ENCODE data around the gene CASP10.
"Not testable (repeated sequence)": the region's sequence is repeated elsewhere in the genome, so short reads cannot be mapped to it uniquely, and the experiment has no call there.

CASP10 gene

DNA sequence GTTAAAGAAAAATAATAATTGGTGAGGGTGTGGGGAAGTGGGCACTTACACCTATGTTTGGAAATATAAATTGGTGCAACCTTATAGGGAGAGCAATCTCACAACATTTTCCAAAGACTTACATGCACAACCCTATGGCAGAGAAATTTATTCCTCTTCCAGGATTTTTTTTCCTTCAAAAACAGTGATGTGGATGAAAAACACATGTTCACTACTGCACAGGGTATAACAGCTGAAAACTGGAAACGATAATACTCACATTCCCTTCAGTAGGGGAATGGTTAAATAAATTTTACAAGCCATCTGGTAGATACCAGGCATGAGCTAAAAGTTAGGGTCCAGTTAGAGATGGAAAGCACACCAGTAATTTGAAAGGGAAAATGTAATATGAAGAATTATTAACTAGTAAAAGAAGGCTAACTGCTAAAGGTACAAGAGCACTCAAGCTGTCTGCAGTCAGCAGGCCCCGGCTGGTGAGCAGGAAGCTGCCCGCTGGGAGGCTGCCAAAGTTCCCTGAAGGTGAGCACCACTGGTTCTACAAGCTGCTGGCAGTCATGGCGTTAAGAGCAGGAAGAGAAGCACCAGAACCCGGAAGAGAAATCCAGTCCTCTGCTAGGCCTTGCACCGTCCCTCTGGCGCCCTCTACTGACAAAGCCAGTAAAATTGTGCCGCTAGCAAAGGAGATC lies 49.0 kb downstream of the CASP10 start:
- in situ Hi-C loops (cut with MboI; ENCODE audit: low sequenced_read_pairs) = no loop called here

DNA sequence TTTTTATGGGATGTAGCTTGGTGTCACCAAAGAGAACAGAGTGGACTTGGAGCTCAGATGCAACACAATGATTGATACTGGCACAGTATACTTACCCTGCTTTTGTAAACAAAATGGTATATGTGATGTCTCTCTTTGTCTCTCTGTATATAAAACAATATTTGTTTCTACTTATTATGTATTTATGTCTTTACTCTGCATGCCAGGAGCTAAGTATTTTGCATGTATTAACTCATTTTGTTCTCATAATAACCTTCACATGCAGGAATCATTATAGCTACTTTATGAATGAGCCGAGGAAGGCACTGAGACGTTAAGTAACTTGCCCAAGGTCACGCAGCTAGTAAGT lies 49.5 kb downstream of the CASP10 start:
- in situ Hi-C loops (cut with MboI; ENCODE audit: low sequenced_read_pairs) = no loop called here

DNA sequence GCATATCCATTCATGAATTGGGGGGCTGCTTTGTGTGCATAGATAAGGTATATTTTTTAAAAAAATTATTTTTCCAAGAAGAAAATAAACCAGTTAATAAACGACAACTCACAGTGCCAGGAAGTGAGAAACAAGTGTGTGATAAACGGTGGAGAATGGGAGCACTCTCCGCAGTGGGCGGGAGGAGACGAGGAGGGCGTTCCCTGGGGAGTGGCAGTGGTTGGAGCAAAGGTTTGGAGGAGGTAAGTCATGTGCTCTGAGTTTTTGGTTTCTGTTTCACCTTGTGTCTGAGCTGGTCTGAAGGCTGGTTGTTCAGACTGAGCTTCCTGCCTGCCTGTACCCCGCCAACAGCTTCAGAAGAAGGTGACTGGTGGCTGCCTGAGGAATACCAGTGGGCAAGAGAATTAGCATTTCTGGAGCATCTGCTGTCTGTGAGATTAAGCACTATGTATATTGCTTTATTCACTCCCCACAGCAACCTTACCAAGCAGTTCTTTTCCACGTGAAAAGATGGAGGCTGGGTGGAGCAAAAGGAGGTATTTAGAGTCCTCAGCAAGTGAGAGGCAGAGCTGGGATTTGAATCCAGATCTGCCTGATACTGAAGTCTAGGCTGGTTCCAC lies 50.4 kb downstream of the CASP10 start:
- in situ Hi-C loops (cut with MboI; ENCODE audit: low sequenced_read_pairs) = no loop called here

DNA sequence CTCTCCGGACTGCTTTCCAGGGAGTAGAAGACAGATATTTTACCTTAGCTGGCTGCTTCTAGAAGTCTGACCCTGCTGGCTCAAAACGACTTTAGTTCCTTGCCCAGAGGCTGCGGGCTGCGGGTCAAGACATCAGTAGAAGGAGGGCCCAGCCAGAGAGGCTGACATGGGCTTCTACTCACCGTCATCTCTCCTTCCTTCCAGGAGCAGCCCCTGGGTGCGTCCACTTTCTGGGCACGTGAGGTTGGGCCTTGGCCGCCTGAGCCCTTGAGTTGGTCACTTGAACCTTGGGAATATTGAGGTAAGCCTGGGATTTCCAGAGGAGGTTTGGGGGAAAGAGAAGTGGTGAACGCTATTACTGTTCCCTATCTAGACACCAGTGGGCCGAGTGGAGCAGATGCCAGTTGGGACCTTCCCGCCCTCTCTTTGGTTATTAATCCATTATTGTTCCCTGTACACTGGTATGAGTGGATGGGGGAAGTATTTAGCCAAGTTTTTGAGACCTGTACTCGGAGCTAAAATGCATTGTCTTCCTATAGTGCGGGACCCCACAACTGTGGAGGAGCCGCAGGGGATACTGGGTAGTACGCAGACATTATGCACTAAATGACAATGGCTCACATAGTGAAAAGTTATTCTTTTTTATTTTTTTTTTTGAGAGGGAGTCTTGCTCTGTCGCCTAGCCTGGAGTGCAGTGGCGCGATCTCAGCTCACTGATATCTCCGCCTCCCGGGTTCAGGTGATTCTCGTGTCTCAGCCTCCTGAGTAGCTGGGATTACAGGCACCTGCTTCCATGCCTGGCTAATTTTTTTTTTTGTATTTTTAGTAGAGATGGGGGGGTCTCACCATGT lies 51.1 kb downstream of the CASP10 start:
- in situ Hi-C loops (cut with MboI; ENCODE audit: low sequenced_read_pairs) = no loop called here

DNA sequence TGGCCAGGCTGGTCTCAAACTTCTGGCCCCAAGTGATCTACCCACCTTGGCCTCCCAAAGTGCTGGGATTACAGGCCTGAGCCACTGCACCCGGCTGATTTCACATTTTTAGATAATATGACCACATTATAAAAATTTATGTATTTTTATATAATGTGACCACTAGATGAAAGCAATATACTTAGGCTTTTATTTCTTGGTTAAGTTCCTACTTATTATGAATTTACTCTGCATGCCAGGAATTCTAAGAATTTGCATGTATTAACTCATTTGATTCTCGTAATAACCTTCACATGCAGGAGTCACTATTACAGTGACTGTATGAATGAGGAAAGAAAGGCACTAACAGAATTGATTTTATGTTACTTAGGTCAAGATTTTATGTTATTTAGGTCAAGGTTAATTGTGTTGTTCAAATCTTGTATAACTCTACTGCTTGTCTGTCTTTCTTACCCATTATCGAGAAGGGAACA lies 51.8 kb downstream of the CASP10 start:
- in situ Hi-C loops (cut with MboI; ENCODE audit: low sequenced_read_pairs) = no loop called here

DNA sequence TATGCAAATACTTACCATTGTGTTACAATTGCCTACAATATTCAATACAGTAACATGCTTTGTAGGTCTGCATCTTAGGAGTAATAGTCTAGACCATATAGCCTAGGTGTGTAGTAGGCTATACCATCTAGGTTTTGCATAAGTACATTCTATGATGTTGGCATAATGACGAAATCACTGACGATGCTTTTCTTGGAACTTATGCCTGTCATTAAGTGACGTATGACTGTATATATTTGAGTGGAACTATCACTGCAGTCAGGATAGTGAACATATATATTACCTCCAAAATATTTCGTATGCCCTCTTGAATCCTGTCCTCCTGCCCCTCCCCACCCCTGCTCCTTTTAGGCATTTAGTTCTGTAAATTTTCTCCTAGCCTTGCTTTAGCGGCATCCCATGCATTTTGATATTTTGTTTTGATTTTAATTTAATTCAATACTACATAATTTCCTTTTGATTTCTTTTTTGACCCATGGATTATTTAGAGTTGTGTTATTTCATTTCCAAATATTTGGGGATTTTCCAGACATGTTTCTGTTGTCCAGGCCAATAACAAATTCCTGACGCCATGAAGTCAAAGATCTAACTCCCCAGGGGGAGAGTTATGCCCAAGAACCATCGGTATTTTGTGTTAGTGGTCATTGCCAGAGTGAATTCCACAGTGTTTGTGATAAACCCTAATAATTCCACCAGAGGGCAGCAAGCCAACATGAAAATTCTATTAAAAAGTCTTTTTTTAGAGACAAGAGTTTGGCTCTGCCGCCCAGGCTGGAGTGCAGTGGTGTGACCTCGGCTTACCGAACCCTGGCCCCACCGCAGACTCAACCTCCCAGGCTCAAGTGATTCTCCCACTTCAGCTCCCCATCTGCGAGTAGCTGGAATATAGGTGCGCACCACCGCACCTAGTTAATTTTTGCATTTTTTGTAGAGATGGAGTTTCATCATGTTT lies 53.2 kb downstream of the CASP10 start:
- in situ Hi-C loops (cut with MboI; ENCODE audit: low sequenced_read_pairs) = no loop called here

DNA sequence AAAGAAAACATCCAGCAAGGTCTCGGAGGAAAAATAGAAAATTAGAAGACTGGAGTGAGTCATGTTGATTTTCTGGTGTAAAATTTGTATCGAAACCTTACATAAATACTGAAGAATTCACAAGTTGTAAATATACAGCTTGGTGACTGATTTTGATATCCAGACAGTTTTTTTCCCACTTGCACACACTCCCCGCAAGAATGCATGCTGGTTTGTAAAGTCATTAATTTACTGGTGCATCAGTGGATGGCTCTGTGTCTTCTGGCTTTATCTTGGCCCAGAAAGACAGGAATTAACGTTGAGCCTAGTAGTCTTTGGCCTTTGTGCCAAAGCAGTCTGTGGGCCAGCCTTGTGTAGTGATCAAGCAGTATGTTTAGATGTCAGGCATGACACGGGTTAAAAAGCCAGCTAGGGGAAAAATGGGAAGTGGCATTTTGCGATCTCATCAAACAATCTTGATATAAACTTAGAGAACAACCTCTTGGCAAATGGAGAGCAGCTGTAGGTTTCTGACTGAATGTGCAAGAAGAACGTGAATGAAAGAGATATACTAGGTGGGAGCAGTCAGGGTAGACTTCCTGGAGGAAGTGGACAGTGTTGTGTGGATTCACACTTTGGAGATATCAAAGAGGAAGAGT lies 54.7 kb downstream of the CASP10 start:
- in situ Hi-C loops (cut with MboI; ENCODE audit: low sequenced_read_pairs) = no loop called here

DNA sequence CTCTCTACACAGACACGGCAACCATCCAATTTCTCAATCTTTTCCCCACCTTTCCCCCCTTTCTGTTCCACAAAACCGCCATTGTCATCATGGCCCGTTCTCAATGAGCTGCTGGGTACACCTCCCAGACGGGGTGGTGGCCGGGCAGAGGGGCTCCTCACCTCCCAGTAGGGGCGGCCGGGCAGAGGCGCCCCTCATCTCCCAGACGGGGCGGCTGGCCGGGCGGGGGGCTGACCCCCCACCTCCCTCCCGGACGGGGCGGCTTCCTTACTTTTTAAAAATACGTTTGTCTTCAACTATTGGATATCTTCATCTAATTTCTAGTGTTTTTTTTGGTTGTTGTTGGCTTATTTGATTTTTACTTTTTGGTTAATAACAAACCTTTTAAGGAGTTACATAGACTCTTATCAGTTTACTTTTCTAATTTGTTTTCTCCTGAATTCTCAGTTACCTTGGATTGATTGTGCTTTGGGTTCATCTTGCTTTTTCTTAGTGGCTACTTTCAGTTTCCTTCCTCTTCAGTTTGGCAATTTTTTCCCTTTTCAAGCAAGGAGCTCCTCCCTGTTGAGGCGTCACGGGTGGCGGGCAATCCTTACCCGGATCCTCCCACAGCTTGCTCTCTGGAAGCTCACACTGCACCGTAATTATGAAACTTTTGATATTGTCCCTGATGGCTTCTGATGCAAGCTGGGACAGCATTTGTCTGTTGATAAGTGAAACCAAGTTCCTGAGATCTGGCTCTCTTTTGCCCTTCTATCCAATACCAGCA lies 56.4 kb downstream of the CASP10 start:
- in situ Hi-C loops (cut with MboI; ENCODE audit: low sequenced_read_pairs) = not testable (repeated sequence)

DNA sequence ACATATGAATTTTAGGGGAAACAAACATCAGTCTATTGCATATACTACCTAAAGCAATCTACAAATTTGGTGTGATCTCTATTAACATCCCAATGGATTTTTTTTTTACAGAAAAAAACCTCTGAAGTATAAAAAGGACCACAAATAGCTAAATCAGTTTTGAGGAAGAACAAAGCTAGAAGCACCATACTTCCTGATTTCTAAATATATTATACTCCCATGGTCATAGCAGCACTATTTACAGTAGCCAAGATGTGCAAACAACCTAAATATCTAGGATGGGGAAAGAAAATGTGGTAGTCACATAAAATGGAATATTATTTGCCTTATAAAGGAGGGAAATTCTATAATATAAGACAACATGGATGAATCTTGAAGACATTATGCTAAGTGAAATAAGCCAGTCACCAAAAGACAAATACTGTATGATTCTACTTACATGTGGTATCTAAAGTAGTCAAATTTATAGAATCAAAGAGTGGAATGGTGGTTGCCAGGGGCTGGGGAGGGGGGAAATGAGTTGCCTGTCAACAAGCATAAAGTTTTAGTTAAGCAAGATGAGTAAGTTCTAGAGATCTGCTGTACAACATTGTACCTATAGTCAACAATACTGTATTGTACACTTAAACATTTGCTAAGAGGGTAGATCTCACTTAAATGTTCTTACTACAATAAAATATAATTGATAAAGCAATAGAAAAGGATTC lies 59.8 kb downstream of the CASP10 start:
- in situ Hi-C loops (cut with MboI; ENCODE audit: low sequenced_read_pairs) = no loop called here

DNA sequence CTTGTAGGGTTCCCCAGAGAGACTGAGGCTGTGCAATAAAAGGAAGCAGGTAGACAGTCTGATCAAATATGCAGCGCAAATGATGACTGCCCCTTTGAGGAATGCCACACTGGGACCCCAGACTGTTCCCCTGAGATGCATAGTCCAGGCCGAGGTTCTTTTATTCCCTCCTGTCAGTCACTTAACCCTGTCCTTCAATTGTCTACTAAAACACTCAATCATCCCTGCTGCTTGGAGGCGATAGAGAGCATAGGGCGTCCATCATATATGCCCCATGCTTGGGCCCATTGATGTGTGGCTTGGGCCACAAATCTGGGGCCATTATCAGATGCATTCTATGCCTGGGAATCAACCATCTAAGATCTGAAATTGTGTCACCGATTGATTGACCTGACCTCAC lies 61.9 kb downstream of the CASP10 start:
- in situ Hi-C loops (cut with MboI; ENCODE audit: low sequenced_read_pairs) = no loop called here

DNA sequence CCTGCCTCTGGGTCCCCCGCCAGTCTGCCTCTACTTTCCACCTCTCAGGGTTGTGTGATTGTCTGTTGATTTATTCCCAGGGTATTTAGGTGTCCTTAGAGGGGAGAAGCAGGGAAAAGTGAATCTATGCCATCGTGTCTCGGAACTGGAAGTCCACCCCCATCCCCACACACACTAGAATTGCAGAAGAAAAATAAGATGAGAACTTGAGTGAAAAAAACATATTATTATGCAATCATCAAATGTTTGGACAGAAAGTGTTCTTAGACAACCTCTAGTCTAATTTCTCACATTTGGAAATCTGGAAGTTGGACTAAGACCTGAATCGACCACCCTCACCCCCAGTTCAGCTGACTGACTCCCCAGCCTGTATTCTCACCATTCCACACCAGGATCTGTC lies 63.3 kb downstream of the CASP10 start:
- in situ Hi-C loops (cut with MboI; ENCODE audit: low sequenced_read_pairs) = no loop called here

DNA sequence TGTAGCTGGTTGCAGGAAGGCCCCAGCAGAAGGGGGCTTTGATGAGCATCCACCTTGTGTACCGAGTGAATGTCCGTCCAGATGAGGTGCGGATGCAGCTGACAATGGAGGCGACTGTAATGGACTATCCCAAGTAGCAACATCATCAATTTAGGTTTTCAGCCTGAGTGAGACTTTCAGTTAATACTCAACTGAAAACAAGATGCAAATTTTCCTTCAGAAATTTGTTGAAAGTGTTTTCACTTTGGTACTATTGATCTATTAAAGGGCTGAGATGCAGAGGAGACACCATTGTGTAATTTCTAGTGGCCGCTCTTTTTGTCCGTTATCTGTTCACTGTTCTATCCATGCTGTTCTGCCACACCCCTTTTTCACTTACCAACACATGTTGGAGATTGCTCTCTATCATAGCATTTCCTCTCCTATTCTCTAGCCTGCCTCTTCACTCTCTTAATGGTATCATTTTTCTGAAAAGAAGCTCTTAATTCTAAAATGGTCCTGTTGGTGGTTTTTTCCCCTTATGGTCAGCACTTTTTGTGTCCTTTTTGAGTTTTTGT lies 65.4 kb downstream of the CASP10 start:
- in situ Hi-C loops (cut with MboI; ENCODE audit: low sequenced_read_pairs) = no loop called here

DNA sequence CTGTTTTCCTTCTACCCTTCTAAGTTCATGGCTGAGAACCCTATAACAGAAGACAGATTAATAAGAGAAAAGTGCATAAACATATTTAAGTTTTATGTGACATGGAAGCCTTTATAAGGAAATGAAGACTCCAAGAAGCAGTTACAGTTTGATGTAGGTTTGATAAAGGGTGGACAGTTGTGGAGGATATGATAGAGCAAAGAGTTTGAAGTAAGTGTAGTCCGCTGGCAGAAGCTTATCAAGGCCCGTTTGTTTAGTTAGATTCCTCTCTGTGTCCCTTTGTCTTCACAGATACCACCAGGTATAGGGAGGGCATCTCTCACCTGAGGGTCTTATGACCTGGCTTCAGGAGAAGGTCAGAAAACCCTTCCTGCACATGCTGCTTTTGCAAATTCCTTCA lies 66.9 kb downstream of the CASP10 start:
- in situ Hi-C loops (cut with MboI; ENCODE audit: low sequenced_read_pairs) = no loop called here

DNA sequence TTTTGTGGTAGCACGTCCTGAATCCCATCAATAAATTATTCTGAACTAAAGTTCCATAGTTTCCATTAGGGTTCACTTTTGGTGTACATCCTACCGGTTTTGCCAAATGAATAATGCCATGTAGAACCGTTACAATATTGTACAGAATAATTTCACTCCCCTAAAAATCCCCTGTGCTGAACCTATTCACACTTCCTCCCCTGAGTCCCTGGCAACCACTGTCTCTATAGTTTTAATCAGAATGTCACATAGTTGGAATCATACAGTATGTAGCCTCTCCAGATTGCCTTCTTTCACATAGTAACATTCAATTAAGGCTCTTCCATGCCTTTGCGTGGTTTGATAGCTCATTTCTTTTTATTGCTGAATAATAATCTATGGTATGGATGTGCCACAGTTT lies 67.8 kb downstream of the CASP10 start:
- in situ Hi-C loops (cut with MboI; ENCODE audit: low sequenced_read_pairs) = no loop called here

DNA sequence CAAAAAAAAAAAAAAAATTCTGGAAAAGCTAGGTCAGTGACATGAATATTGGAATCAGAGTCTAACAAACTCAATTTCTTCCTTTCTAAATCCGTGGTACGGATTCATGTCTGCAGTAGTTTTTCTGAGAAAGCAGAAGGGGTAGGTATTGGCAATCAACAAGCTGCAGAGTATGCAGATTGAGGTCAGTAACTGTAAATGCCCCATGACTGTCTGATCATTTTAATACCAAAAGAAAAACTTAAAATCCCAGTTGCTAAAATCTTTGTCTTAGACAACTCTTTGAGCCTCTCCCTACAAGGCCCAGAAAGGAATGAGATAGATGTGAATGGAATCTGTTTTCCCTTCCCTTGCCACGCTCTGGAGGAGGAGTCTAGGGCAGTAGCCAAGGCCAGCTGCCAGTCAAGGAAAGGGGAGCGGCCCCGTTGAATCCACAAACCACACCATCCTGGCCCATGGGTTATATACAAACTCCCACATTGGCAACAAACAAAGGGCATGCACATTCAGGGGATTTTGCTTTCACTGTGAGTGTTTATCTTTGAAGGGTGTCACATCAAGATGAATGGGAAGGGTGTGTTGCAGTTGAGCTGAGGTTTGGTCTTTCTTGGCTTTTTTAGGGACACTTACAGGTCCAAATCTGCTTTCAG lies 71.3 kb downstream of the CASP10 start:
- in situ Hi-C loops (cut with MboI; ENCODE audit: low sequenced_read_pairs) = no loop called here

DNA sequence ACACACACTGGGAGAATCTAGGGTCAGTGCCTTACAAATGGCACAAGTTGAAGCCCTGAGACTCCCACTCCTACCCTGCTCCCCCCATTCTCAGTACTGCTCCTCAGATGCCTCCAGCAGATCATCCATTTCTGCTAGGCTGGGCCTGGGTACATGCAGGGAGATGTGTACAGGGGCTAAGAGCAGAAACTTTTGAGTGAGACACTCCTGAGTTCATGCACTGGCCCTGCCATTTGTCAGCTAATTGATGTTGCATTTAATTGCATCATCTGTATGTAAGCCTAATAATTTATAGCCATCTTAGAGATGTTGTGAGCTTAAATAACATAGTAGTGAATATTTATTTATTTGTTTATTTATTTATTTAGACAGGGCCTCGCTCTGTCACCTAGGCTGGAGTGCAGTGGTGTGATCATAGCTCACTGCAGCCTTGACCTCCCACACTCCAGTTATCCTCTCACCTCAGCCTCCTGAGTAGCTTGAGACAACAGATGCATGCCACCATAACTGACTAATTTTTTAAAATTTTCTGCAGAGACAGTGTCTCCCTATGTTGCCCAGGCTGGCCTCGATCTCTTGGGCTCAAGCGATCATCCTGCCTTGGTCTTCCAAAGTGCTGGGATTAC lies 72.6 kb downstream of the CASP10 start:
- in situ Hi-C loops (cut with MboI; ENCODE audit: low sequenced_read_pairs) = no loop called here

DNA sequence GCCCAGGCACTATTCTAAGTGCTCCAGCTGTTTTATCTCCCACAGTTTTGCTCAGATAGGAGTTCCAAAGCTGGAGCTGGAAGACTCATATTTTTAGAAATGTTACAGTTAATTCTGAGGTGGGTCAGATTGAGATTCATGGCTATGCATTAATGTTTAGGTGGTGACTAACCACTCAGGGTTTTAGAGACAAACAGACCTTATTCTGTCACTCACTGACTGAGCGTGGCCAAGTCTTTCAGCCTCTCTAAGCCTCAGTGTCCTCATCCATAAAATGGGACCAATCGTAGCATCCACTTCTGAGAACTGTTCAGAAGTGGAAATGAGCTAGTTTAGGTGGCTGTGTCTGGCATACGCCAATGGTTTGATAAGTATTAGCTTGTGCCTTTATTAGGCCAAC lies 73.1 kb downstream of the CASP10 start:
- in situ Hi-C loops (cut with MboI; ENCODE audit: low sequenced_read_pairs) = no loop called here

All from hTERT RPE-1 (cell line).